COR-L47 (cell line): ENCODE data around the gene THAP12.
"Not testable (repeated sequence)": the region's sequence is repeated elsewhere in the genome, so short reads cannot be mapped to it uniquely, and the experiment has no call there.

Experiments
- DNase-seq: peaks from one replicate; lab custom pipeline; 2025; lab: John Stamatoyannopoulos, UW

Gene THAP12

DNA sequence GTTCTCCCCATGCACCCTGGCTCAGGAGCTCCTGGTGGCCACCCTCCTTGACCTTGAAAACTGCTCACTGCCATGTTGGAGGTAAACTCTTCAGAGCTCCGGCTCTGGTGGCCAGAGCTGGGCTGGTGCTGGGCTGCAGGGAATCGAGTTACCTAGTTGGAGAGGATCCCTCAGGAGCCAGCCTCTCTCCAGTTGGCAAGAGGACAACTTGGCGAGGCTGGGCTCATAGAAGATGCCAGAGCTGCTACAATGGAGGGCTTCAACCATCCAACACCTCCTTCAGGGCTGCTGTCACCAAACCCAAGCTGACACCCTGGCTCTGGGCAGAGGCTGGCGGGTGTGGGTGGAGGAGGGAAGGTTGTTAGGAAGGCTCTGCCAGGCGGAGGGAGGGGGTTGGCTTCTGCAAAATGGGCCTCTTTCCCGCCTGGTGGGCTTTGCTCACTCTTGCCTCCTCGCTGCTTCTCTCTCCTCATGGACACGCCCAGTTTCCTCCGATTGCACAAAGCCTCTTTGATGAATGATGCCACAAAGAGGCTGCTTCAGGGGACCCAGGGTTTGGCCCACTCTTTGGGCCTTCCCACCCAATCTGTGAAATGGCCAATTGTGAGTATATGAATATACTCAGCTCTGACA lies 53.1 kb downstream of the THAP12 start:
- no peak for DNase-seq

- DNase-seq = no peak
Observed at GRCh38 chr11:76327202-76327601, 53.7 kb downstream of the THAP12 start.

GRCh38 chr11:76325185-76325584 lies 55.7 kb downstream of the THAP12 start:
- DNase-seq = no peak

DNA sequence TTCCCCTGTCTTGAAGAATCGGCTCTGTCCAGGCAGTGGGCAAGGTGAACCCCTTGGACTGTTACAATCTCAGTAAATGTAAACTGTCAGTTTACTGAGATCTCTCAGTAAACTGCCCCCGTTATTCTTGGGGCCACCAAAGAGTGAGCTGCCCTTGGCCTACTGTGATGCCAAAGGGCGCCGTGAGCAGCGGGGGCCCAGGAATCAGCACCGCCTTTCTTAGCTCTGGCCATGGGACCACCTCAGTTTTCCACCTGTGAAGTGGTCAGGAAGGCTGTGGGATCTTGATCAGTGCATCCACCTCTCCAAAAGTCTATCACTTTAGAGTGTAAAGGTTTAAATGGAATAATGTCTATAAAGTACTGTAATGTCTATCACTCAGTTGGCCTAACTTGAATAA lies 57.1 kb downstream of the THAP12 start:
- DNase-seq = no peak

DNA sequence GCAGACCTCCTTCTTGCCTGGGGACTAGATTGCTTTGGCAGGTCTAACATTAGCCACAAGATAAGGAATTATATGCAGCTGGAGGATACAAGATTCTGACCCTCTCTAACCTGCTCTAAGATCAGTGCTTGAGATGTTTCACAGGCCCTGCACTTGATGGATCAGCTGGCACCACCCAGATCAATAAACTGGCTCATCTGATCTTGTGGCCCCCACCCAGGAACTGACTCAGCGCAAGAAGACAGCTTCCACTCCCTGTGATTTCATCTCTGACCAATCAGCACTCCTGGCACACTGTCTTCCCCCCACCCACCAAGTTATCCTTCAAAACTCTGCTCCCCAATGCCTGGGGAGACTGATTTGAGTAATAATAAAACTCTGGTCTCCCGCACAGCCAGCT lies 57.6 kb downstream of the THAP12 start:
- DNase-seq = not testable (repeated sequence)

DNA sequence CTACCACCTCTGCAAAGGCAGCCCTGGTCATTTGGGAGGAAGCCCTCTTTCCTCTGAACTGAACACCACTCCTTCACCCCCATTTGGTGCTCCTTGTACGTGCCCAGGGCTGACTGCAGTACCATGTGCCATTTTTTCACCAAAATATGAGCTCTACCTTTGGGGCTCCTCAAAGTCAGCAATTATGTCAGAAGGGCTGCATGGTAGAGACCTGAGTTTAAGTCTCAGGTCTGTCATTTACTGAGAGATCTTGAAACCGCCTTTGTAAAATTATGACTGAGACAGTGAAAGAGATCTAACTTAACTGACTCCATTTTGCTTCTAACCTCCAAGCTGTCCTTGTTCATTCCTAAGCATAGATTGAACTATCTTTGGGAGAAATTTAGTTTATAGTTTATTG lies 58.0 kb downstream of the THAP12 start:
- no peak for DNase-seq

- no peak for DNase-seq
Observed at GRCh38 chr11:76322540-76322939, 58.4 kb downstream of the THAP12 start.

GRCh38 chr11:76321820-76322524 lies 59.0 kb downstream of the THAP12 start:
- DNase-seq = no peak

DNA sequence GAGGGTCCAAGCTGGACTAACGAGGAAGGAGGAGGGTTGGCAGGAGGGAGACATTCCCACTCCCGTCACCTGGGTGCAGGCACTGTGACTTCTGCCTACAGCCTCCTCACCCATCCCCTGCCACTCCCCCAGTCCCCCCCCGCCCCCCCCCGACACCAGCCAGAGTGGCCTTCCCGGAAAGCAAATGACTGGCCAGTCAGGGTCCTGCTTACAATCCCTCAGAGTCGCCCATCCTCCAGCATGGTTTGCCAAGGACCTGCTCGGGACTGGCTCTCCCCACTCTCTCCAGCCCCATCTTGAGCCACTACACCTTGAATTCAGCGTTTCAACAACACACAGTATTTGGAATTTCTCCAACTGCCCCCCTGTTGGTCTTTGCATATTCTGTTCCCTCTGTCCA lies 59.6 kb downstream of the THAP12 start:
- no peak for DNase-seq

- DNase-seq = no peak
Observed at GRCh38 chr11:76320929-76321328, 60.0 kb downstream of the THAP12 start.

GRCh38 chr11:76319798-76320197 lies 61.1 kb downstream of the THAP12 start:
- DNase-seq = not testable (repeated sequence)

GRCh38 chr11:76318744-76319384 lies 62.1 kb downstream of the THAP12 start:
- peak; percentile 70 for DNase-seq

DNA sequence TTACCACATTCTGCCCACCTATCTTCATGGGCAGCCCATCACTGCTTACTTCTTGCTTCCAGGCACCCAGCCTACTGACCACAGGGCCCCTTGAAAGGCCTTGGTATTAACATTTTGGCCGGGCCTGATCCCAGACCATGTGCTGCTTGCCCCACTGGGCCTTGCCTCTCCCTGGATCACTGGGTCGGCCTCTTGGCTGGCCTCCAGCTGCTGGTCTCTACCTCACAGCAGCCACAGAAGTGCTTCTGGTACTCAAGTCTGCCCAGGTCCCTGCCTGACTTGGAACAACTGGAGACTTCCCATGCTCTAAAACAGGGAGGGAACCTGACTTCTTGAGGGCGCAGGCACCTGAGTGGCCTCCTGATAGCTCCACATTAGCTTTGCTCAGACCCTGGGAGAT lies 63.6 kb downstream of the THAP12 start:
- no peak for DNase-seq

DNA sequence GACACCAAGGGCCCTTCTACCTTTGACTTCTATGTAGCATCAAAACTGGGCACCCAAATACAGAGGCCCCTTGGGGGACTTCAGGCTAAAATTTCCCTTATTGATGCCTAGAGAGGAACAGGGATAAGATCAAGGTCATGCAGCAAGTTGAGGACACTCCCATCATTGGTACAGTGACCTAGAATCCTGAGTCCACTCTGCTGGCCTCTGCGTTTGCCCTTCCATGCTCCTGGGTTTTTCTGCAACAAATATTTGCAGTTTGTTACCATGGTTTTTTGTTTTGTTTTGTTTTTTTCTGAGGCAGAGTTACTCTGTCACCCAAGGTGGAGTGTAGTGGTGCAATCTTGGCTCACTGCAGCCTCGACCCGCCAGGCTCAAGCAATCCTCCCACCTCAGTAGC lies 64.2 kb downstream of the THAP12 start:
- DNase-seq = no peak

- peak; percentile 9 for DNase-seq
Observed at GRCh38 chr11:76315182-76315853, 65.6 kb downstream of the THAP12 start.

DNA sequence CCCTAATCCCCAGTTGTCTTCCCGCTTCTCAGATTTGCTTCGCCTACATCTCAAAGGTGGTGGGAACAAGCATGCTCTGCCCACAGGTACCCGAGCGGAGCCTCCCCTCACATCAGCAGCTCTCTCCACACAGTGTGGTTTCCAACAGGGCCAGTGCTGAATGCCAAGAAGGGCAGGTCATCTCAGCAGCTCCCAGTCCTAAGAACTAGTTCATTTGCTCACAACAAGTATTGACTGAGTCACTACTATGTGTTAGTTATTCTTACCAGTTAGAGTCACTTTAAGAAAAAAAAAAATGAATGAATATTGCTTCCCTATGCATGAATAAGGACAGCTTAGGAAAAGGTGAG lies 66.2 kb downstream of the THAP12 start:
- no peak for DNase-seq

DNA sequence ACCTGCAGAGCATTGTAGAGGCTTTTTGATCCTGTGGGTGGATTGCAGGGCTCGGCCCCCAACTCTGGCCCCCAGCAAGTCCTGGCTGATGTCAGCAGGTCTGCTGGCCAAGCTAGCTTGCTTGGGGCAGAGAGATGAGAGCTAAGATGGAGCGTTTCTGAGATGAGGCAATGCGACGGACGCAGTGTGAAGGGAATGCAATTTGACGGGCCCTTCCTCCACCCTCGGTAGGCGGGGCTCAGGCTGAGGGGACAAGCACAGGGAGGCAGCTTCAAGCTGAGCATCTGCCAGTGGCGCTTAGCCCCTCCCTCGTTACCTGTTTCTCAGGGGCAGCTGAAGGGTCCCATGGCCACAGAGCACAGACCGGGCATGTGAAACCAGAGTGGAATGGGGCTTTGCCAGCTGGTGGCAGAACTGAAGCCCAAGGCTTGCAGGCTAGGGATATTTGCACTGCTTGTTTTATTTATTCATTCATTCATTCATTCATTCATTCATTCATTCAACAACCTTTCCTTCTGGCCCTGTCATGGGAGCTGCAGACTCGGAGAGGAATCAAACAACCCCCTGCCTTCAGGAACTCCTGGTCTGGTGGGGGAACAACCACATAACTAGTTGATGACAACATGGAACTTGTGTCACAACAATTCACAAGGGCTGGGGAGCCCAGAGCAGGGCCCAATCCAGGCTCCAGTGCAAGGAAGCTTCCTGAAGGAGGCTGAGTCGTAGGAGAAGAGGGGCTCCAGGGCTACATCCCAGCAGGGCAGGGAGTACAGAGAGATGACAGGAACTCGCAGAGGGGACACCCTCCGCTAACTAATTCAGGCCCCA lies 66.8 kb downstream of the THAP12 start:
- DNase-seq = no peak

DNA sequence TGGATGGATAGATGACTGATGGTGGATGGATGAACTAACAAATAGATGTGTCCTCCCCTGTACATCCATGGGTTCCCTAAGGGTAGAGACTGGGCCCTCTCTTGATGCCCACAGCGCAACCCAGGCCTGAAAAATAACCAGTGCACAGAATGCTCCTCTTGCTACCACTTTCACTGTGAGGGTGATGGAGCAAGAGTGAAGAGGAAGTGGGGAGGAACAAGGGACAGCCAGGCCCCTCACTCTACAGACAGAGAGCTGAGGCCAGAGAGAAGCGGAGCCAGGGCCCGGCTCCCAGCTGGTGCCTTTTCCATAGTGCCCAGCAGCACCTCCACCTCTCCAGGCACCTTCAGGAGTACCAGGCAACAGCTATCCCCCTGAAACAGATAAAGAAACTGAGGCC lies 67.7 kb downstream of the THAP12 start:
- no peak for DNase-seq

DNA sequence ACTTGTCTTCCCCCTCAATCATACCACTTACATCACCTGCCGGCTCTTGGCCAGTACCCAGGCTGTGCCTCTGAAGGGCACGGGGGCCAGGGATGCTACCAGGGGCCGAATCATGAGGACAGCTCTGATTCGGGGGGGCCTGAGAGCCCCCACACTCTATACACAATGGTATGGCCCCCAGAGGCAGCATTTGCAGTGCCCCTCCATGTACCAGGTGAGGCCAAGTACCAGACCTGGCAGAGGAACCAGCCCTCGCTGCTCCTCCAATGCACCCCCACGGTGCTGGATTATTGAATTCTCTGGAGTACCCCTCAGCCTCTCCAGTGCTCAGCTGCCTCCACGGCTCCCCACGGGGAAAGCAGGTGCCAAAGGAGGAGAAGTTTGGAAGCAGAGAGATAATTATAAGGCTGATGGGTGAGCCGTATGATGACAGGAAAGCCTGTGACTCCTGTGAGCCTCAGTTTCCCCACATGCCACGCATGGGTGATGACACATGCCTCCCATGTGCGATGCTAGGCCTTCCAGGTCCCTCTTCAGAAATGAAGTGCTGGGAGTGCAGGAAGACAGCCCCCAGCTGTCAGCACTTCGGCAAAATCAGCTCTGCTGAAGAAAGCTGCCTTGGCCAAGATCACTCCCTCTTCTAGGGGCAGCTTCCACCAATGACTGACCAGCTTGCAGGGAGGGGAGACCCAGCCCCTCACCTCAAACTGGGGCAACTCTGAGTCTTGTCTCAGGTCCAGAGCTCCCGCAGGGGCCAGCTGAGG lies 69.9 kb downstream of the THAP12 start:
- DNase-seq = peak; percentile 11

DNA sequence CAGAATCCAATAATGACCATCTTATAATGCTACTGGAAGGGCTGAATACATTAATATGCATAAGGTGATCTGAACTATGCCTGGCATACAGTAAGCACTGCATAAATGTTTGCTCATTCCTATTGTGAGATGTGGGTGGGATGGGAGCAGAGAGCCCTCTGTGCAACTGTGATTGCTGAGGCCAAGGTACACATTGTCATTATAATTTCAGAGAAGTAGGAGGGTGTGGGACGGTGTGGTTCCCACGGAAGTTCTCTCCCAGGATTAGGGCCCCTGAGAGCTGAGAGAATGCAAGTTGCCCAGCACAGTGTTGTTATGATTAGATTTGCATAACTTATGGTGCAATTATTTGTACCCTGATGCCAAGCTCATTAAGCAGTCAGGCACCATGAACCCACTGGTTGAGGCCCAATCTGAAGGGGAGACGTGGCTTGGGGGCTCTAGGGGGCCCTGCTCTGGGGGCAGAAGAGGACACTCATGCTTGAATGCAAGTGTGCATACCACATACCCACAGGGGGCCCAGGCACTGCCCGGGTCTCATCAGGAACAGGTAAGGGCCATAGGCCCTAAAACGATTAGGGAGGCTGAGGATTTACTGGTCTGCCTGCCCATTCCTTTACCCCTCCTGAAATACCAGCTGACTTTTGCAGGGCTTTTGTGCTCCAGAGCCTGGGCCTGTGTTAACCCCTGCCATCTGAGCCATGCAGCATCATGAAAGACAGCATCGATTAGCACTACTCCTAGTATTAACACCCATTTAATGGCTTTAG lies 72.8 kb downstream of the THAP12 start:
- DNase-seq = no peak

- DNase-seq = no peak
Observed at GRCh38 chr11:76307396-76307795, 73.5 kb downstream of the THAP12 start.
